ENCODE data around the gene CENPX.

The CENPX gene

GRCh38 chr17:81976332-81977210 is 46.1 kb downstream of the CENPX start:
- peak overlapping the region; percentile 99 to 100 for H3K4me3 Mint-ChIP-seq
- H3K4me1 Mint-ChIP-seq: peaks cover 26 to 44% of the 10 kb centered on the region in 2 donors

GRCh38 chr17:81973432-81973831 is 49.2 kb downstream of the CENPX start:
- DNase-seq (no peak), ATAC-seq (replicated peaks) (no peak)
- Mint-ChIP-seq H3K9me3 (no peaks in the 10 kb centered on the region), H3K27ac (no peak overlapping the region), H3K27me3 (peaks cover 0 to 4% of the 10 kb centered on the region in 2 donors), H3K36me3 (no peaks in the 10 kb centered on the region), H3K4me3 (no peak overlapping the region), H3K4me1 (peaks cover 10 to 18% of the 10 kb centered on the region in 2 donors)

More at GRCh38 chr17:81976332-81977210, 46.1 kb downstream of the CENPX start:
- Mint-ChIP-seq H3K36me3 (peaks cover 9 to 14% of the 10 kb centered on the region in 2 donors), H3K27me3 (peaks cover 0 to 4% of the 10 kb centered on the region in 2 donors), H3K9me3 (no peaks in the 10 kb centered on the region), H3K27ac (peak overlapping the region; percentile 99)
- DNase-seq: no peak
- ATAC-seq (replicated peaks): peak; percentile 20 to 34

GRCh38 chr17:81968850-81969812 is 53.5 kb downstream of the CENPX start:
- Mint-ChIP-seq H3K9me3 (no peaks in the 10 kb centered on the region), H3K36me3 (no peaks in the 10 kb centered on the region), H3K4me3 (no peak overlapping the region), H3K27me3 (peaks cover 7 to 12% of the 10 kb centered on the region in 2 donors), H3K4me1 (peaks cover 10 to 28% of the 10 kb centered on the region in 2 donors), H3K27ac (no peak overlapping the region)
- DNase-seq (no peak), ATAC-seq (replicated peaks) (no peak)

Data from stimulated activated naive B cell treated with anti-CD40 and anti-IgM and Interleukin-4, amounts not matched to agents 10 μg/mL and 1 μg/mL and 100 μg/mL, for 72 hours (primary cell).